SK-N-MC (cell line): Measurements from ENCODE around the gene SMIM24.

Experiments
- DNase-seq: peaks from one replicate; pipeline ENCODE4 v3.0.0-alpha.2; 2011; ENCODE audit warnings: low read depth, low spot score
- H3K27ac ChIP-seq: fragments of 200-600 bp; sonication (generic); 2 replicates; pipeline ENCODE4 v1.5.1; 2016; ENCODE audit warnings: mixed run types
- H3K36me3 ChIP-seq: fragments of 200-600 bp; sonication (generic); 2 replicates; pipeline ENCODE4 v1.6.1; 2017; ENCODE audit warnings: antibody characterized with exemption, low read length, mixed read lengths; ENCODE audit not compliant: insufficient read depth
- H3K4me3 ChIP-seq: fragments of 200-600 bp; sonication (generic); 2 replicates; pipeline ENCODE4 v1.5.1; 2016
- H3K9ac ChIP-seq: fragments of 200-600 bp; sonication (generic); 2 replicates; pipeline ENCODE4 v1.8.0; 2017; ENCODE audit warnings: mixed run types, mixed read lengths; ENCODE audit not compliant: insufficient read length
- H3K9me3 ChIP-seq: fragments of 200-600 bp; sonication (generic); 2 replicates; pipeline ENCODE4 v1.6.1; 2017; ENCODE audit warnings: low read depth, mild to moderate bottlenecking, antibody characterized with exemption, low read length, moderate library complexity, mixed read lengths
- EZH2 ChIP-seq: fragments of 200-600 bp; sonication (generic); IDR thresholded peaks from one replicate; pipeline ENCODE4 v1.6.1; 2017; ENCODE audit warnings: antibody characterized with exemption
- FOXP2 ChIP-seq: optimal IDR thresholded peaks from 2 replicates; pipeline ENCODE3; 2011; ENCODE audit warnings: mild to moderate bottlenecking, moderate library complexity; ENCODE audit not compliant: insufficient read depth; ENCODE audit errors: extremely low read length, control extremely low read depth
- POLR2AphosphoS5 ChIP-seq: IDR thresholded peaks from 2 replicates; pipeline ENCODE4 v1.6.1; 2012; ENCODE audit warnings: mild to moderate bottlenecking, low read depth, low read length, borderline replicate concordance

SMIM24 gene

DNA sequence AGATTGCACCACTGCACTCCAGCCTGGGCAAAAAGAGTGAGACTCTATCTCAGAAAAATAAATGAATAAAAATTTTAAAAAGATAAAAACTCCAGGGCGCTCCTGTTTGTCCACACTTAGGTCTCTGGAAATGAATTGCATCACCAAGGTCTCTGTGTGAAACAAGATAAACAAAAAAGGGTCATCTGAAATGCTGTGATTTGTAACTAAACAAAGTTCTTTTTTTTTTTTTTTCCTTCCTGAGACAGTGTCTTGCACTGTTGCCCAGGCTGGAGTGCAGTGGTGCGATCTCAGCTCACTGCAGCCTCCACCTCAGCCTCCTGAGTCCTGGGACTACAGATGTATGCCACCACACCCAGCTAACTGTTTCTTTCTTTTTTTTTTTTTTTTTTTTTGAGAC, 37.3 kb upstream of the SMIM24 start:
- DNase-seq = no peak
- Histone ChIP-seq H3K27ac (no peak overlapping the region), H3K36me3 (no peaks in the 10 kb centered on the region; the same call in 1 of the 2 replicates), H3K9me3 (no peaks in the 10 kb centered on the region), H3K4me3 (no peak overlapping the region), H3K9ac (no peak overlapping the region)
- TF ChIP-seq EZH2 (no peak), FOXP2 (no peak), POLR2AphosphoS5 (no peak)

DNA sequence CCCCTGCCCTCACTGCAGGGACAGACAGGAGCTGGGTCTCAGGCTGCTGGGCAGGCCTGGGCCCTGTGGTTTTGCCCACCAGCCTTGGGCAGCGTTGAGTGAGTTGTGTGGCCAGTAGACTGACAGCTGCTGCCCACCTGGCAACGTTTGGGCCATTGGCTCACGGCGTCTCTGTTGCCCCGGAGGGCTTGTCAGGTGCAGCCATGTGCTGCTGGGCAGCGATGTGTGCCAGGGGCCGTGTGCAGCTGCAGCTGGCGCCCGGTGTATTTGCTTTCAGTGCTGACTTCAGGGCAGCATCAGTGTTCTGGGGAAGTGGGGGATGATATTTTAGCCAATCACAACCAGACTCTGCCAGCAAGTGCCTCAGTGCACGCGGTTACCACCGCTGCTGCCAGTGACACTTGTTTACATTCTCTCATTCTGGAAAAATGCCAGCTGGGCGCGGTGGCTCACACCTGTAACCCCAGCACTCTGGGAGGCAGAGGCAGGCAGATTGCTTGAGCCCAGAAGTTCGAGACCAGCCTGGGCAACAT, 36.4 kb upstream of the SMIM24 start:
- Histone ChIP-seq H3K9me3 (no peaks in the 10 kb centered on the region), H3K27ac (no peak overlapping the region), H3K36me3 (no peaks in the 10 kb centered on the region; the same call in 1 of the 2 replicates), H3K9ac (no peak overlapping the region), H3K4me3 (no peak overlapping the region)
- no peak for TF ChIP-seq EZH2
- no peak for TF ChIP-seq FOXP2
- TF ChIP-seq POLR2AphosphoS5 = no peak
- DNase-seq = no peak

GRCh38 chr19:3515891-3516422, 35.6 kb upstream of the SMIM24 start:
- Histone ChIP-seq H3K9me3 (no peaks in the 10 kb centered on the region), H3K27ac (no peak overlapping the region; the same call in 1 of the 2 replicates), H3K9ac (no peak overlapping the region), H3K36me3 (no peaks in the 10 kb centered on the region; the same call in 1 of the 2 replicates), H3K4me3 (no peak overlapping the region)
- TF ChIP-seq FOXP2 (no peak), POLR2AphosphoS5 (no peak), EZH2 (no peak)
- DNase-seq = no peak

- Histone ChIP-seq H3K9ac (no peak overlapping the region), H3K4me3 (no peak overlapping the region), H3K9me3 (no peaks in the 10 kb centered on the region), H3K27ac (no peak overlapping the region), H3K36me3 (peaks cover 7% of the 10 kb centered on the region; the same call in 1 of the 2 replicates)
- no peak for DNase-seq
- TF ChIP-seq EZH2 (no peak), FOXP2 (no peak), POLR2AphosphoS5 (no peak)
These were observed 34.6 kb upstream of the SMIM24 start for GRCh38 chr19:3514930-3515329.

DNA sequence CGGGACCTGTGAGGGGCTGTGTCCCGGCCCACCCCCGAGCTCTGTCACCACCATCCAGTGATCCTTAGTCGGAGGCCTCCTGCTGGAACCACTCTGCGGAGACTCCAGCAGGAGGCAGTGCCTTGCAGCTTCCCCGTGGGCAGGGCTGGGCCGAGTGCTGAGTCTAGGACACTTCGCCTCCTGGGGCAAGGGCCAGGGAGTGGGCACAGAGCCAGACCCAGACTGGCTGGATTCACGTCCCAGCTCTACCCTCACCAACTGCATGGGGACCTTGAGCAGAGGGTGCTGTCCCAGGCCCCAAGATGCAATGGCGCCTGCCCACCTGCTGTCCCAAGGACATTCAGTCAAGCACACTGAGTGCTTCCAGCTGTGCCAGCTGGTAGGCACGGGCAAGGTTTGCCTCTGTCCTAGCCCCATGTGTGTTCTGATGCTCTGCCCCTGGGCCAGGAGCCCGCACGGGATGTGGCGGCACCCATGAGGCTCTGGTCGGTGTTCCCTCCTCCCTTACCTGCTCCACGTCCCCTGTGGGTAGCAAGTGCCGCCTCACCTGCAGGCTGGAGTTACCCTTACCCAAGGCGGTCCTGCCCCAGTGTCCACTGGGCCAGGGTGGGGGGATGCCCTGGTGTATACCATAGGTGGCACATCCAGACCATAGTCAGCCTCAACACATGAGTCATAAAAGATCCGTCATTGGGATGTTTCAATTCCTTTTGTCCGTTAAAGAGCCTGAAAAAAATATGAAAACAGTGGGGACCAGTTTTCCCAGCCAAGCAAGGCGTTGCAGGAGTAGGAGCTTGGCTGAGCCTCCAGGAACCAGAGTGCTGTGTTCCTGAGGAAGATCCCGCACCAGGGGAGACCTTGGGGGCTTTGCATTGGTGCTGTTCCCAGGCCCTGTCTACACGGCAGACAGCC, 33.2 kb upstream of the SMIM24 start:
- TF ChIP-seq FOXP2 = no peak
- no peak for TF ChIP-seq EZH2
- no peak for TF ChIP-seq POLR2AphosphoS5
- Histone ChIP-seq H3K9ac (no peak overlapping the region), H3K27ac (no peak overlapping the region), H3K4me3 (no peak overlapping the region), H3K9me3 (no peaks in the 10 kb centered on the region), H3K36me3 (peaks cover 21% of the 10 kb centered on the region; the same call in 1 of the 2 replicates)
- DNase-seq = no peak

DNA sequence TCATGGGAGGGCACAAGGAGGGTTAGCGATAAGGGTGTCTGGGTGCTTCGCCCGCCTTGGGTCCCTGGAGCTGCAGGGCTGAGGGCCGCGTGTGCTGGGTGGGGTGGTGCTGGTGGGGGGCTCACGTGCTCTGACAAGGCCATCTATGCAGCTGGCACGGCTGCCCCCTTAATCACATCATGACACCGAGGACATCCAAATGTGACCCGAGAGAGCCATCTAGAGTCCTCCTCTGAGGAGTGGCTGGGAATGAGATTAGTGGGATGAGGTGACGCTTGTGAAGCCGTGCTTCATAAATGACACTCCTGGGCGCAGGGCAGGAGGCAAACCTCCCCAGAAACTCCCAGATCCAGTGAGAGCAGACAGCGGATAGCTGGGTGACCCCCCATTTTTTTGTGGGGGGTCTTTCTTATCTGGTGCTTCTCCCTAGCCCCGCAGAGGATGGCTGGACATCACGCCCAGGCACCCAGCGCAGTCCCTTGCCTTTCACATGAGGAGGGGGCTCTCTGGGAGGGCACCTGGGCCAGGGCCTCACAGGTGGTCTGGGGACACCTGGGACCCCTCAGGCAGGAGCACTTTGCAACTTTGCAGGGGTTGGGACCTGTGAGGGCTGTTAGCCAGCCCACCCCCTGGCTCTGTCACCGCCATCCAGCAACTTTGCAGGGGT, 32.4 kb upstream of the SMIM24 start:
- DNase-seq = no peak
- H3K9ac ChIP-seq = no peak overlapping the region
- TF ChIP-seq POLR2AphosphoS5 = no peak
- TF ChIP-seq EZH2 = no peak
- no peak for TF ChIP-seq FOXP2
- H3K4me3 ChIP-seq = no peak overlapping the region
- H3K36me3 ChIP-seq = peaks cover 21% of the 10 kb centered on the region; the same call in 1 of the 2 replicates
- H3K9me3 ChIP-seq = no peaks in the 10 kb centered on the region
- no peak overlapping the region for H3K27ac ChIP-seq

GRCh38 chr19:3511506-3512251, 31.4 kb upstream of the SMIM24 start:
- no peak for TF ChIP-seq FOXP2
- Histone ChIP-seq H3K27ac (no peak overlapping the region), H3K9me3 (no peaks in the 10 kb centered on the region), H3K36me3 (peaks cover 21% of the 10 kb centered on the region; the same call in 1 of the 2 replicates), H3K9ac (no peak overlapping the region), H3K4me3 (no peak overlapping the region)
- DNase-seq = no peak

- Histone ChIP-seq H3K9ac (no peak overlapping the region), H3K27ac (no peak overlapping the region), H3K9me3 (no peaks in the 10 kb centered on the region), H3K4me3 (no peak overlapping the region), H3K36me3 (peaks cover 21% of the 10 kb centered on the region; the same call in 1 of the 2 replicates)
- no peak for DNase-seq
- TF ChIP-seq POLR2AphosphoS5 (no peak), FOXP2 (no peak), EZH2 (no peak)
These were observed 30.4 kb upstream of the SMIM24 start for GRCh38 chr19:3510727-3511126.
